Gastroesophageal sphincter (tissue), 3 donors: Measurements from ENCODE around the gene TNS3.

ENCODE experiments used
- EP300 ChIP-seq: sonication (generic); formaldehyde crosslinking; IDR thresholded peaks from one replicate; pipeline ENCODE4 v1.6.1; 2017; ENCODE audit warnings: antibody characterized with exemption, mild to moderate bottlenecking
- POLR2A ChIP-seq, 2 donors: fragments of 450-650 bp; IDR thresholded peaks; one replicate each; pipeline ENCODE4 v1.6.1; 2017; ENCODE audit warnings: antibody characterized with exemption in 2 of 2, mild to moderate bottlenecking in 2 of 2, moderate library complexity in 1 of 2
- TF ChIP-seq, protein P1 (sequence below), 4 experiments: fragments of 200-600 bp in 2 of 4; fragments of 450-650 bp in 2 of 4; sonication (generic) in 1 of 4; IDR thresholded peaks; one replicate each; pipeline ENCODE4 v1.5.1; 2017 to 2019; ENCODE audit warnings: antibody characterized with exemption in 4 of 4, mild to moderate bottlenecking in 2 of 4, moderate library complexity in 2 of 4

DNA sequence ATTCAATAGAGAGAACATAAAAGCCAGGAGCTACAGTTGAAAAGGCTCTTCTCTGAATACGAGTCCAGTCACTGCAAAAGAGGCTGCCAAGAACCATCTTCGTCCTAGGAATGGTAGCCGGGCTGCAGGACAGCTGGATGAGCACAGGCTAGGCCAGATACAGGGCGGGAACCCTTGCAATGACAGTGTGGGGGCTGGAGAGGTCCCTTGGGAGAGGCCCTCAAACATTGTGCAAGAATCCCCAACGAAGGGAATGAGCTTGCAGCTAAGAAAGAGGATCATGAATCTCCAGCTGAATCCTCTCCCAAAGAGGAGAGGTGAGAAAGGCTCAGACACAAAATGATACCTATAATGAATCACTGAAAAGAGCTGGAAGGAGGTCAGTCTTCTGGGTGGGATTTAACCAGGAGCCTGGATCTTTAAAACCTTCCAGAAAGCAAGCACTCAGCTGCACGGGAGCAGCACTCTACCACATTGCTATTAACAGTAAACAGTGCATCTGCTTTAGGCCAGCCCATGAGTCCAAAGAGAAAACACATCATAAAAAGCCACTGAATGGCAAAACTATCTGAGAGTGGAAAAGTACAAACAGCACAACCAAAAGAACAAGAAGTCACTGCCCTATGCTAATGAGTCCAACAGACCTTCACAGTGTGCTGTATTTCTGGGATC lies 287.9 kb downstream of the TNS3 start:
- TF ChIP-seq, protein P1, sequence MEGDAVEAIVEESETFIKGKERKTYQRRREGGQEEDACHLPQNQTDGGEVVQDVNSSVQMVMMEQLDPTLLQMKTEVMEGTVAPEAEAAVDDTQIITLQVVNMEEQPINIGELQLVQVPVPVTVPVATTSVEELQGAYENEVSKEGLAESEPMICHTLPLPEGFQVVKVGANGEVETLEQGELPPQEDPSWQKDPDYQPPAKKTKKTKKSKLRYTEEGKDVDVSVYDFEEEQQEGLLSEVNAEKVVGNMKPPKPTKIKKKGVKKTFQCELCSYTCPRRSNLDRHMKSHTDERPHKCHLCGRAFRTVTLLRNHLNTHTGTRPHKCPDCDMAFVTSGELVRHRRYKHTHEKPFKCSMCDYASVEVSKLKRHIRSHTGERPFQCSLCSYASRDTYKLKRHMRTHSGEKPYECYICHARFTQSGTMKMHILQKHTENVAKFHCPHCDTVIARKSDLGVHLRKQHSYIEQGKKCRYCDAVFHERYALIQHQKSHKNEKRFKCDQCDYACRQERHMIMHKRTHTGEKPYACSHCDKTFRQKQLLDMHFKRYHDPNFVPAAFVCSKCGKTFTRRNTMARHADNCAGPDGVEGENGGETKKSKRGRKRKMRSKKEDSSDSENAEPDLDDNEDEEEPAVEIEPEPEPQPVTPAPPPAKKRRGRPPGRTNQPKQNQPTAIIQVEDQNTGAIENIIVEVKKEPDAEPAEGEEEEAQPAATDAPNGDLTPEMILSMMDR (IDR thresholded peaks at IDR 0.05) = no peak
- TF ChIP-seq POLR2A (IDR thresholded peaks at IDR 0.05) = no peak
- TF ChIP-seq EP300 = no peak
